ENCODE results near the gene MED8. TPM values are rescaled to one million over a fixed set of nuclear protein-coding genes. Genes with fewer than 3 reads are reported as not detected.
A peak's percentile ranks its signal among the peaks of the same experiment; 100 is the strongest.

The MED8 gene
- total and polyA plus RNA-seq, 9 of the 15 experiments (the other 6 are each of a cell fraction or from before 2014, with no cell fraction given) = 23.0 to 120 (median 56.4) TPM

GRCh38 chr1:43389326-43390313, at the start of gene MED8, which contains the start of gene SZT2 (continued):
- TF ChIP-seq REST (IDR thresholded peaks at IDR 0.05; ENCODE audit: borderline replicate concordance) (peak; percentile 56; the same call in 1 of the 2 replicates), REST (CRISPR knock-in tag; IDR thresholded peaks at IDR 0.05; ENCODE audit: low read depth) (0 out of 2 replicates have a peak, but pooled peaks have one; percentile 41), NCOA4 (IDR thresholded peaks at IDR 0.05; ENCODE audit: partially characterized antibody) (peak; percentile 13), PHB2 (IDR thresholded peaks at IDR 0.05; ENCODE audit: low read depth) (0 out of 2 replicates have a peak, but pooled peaks have one; percentile 38), ELF1 (tag; IDR thresholded peaks at IDR 0.05) (peak; percentile 97), ATF6 (CRISPR knock-in tag; IDR thresholded peaks at IDR 0.05) (peak; percentile 93), FOSL1 (tag; conservative IDR thresholded peaks at IDR 0.05) (0 out of 2 replicates have a peak, but pooled peaks have one; percentile 31), BACH1 (tag; IDR thresholded peaks at IDR 0.05) (no peak), GABPA (tag; conservative IDR thresholded peaks at IDR 0.05; ENCODE audit: low read depth) (peak; percentile 100), E2F5 (CRISPR knock-in tag; IDR thresholded peaks at IDR 0.05) (no peak), MYC (IDR thresholded peaks at IDR 0.05; ENCODE audit: low read depth, low read length) (peak; percentile 75; the same call in 1 of the 2 replicates), MYC (CRISPR knock-in tag; IDR thresholded peaks at IDR 0.05; ENCODE audit: borderline replicate concordance, low read depth) (peak; percentile 38; the same call in 1 of the 2 replicates)
- TF ChIP-seq, protein P1, sequence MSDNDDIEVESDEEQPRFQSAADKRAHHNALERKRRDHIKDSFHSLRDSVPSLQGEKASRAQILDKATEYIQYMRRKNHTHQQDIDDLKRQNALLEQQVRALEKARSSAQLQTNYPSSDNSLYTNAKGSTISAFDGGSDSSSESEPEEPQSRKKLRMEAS (CRISPR knock-in tag; IDR thresholded peaks at IDR 0.05) = peak; percentile 44; the same call in 1 of the 2 replicates
- TF ChIP-seq, protein P2, sequence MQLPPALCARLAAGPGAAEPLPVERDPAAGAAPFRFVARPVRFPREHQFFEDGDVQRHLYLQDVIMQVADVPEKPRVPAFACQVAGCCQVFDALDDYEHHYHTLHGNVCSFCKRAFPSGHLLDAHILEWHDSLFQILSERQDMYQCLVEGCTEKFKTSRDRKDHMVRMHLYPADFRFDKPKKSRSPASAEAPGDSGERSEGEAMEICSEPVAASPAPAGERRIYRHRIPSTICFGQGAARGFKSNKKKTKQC (CRISPR knock-in tag; IDR thresholded peaks at IDR 0.05) = peak; percentile 56; the same call in 1 of the 2 replicates
